ENCODE data around the gene PTPN5.
A peak's percentile ranks its signal among the peaks of the same experiment; 100 is the strongest.

Gene PTPN5

GRCh38 chr11:18770479-18771125 is 21.0 kb downstream of the PTPN5 start:
- H3K79me2 ChIP-seq (ENCODE audit: insufficient read depth, low read length) = no peaks in the 10 kb centered on the region
- TF ChIP-seq CTCF (IDR thresholded peaks at IDR 0.05; ENCODE audit: borderline replicate concordance, extremely low read depth, low read length, poor library complexity, severe bottlenecking) = no peak
- no peak for TF ChIP-seq EZH2 (IDR thresholded peaks at IDR 0.05; ENCODE audit: borderline replicate concordance, low read depth, low read length, severe bottlenecking)
- DNase-seq (no peak), ATAC-seq (ENCODE audit: insufficient read depth, low read depth) (no peak)
- H2AFZ ChIP-seq (ENCODE audit: low read depth, low read length) = no peak overlapping the region
- no peak overlapping the region for H3K9ac ChIP-seq (ENCODE audit: low read depth, low read length)
- peaks cover 5% of the 10 kb centered on the region; the same call in 1 of the 2 replicates for H4K20me1 ChIP-seq (ENCODE audit: insufficient read depth, low read length)
- no peaks in the 10 kb centered on the region for H3K36me3 ChIP-seq (ENCODE audit: insufficient read depth, low read length)
- no peak overlapping the region for H3K4me2 ChIP-seq (ENCODE audit: insufficient read depth, low read length)
- no peaks in the 10 kb centered on the region for H3K27me3 ChIP-seq (ENCODE audit: insufficient read depth, low read length, poor library complexity)
- H3K9me3 ChIP-seq (ENCODE audit: insufficient read depth, low read length, severe bottlenecking) = no peaks in the 10 kb centered on the region
- no peaks in the 10 kb centered on the region for H3K4me1 ChIP-seq (ENCODE audit: insufficient read depth, low read length)
- H3K4me3 ChIP-seq (ENCODE audit: low read depth in 1 of 2, low read length in 2 of 2) = no peak overlapping the region
- H3K27ac ChIP-seq (ENCODE audit: low read length) = no peak overlapping the region

GRCh38 chr11:18769802-18770456 is 21.7 kb downstream of the PTPN5 start:
- H3K4me1 ChIP-seq (ENCODE audit: insufficient read depth, low read length) = no peaks in the 10 kb centered on the region
- no peak for DNase-seq
- 0 out of 3 replicates have a peak, but pooled peaks have one; percentile 19 for ATAC-seq (ENCODE audit: insufficient read depth, low read depth)
- no peaks in the 10 kb centered on the region for H3K36me3 ChIP-seq (ENCODE audit: insufficient read depth, low read length)
- H3K9ac ChIP-seq (ENCODE audit: low read depth, low read length) = no peak overlapping the region
- H3K4me2 ChIP-seq (ENCODE audit: insufficient read depth, low read length) = no peak overlapping the region
- H3K4me3 ChIP-seq (ENCODE audit: low read depth in 1 of 2, low read length in 2 of 2) = no peak overlapping the region
- peaks cover 5% of the 10 kb centered on the region; the same call in 1 of the 2 replicates for H4K20me1 ChIP-seq (ENCODE audit: insufficient read depth, low read length)
- H3K79me2 ChIP-seq (ENCODE audit: insufficient read depth, low read length) = no peaks in the 10 kb centered on the region
- TF ChIP-seq EZH2 (IDR thresholded peaks at IDR 0.05; ENCODE audit: borderline replicate concordance, low read depth, low read length, severe bottlenecking) = no peak
- TF ChIP-seq CTCF (IDR thresholded peaks at IDR 0.05; ENCODE audit: borderline replicate concordance, extremely low read depth, low read length, poor library complexity, severe bottlenecking) = no peak
- H3K9me3 ChIP-seq (ENCODE audit: insufficient read depth, low read length, severe bottlenecking) = no peaks in the 10 kb centered on the region
- H3K27me3 ChIP-seq (ENCODE audit: insufficient read depth, low read length, poor library complexity) = no peaks in the 10 kb centered on the region
- no peak overlapping the region for H2AFZ ChIP-seq (ENCODE audit: low read depth, low read length)
- no peak overlapping the region for H3K27ac ChIP-seq (ENCODE audit: low read length)

GRCh38 chr11:18768978-18769377 is 22.6 kb downstream of the PTPN5 start:
- Histone ChIP-seq H3K79me2 (ENCODE audit: insufficient read depth, low read length) (no peaks in the 10 kb centered on the region), H2AFZ (ENCODE audit: low read depth, low read length) (no peak overlapping the region), H3K4me2 (ENCODE audit: insufficient read depth, low read length) (no peak overlapping the region), H3K9ac (ENCODE audit: low read depth, low read length) (no peak overlapping the region), H3K27ac (ENCODE audit: low read length) (no peak overlapping the region), H3K9me3 (ENCODE audit: insufficient read depth, low read length, severe bottlenecking) (no peaks in the 10 kb centered on the region), H3K36me3 (ENCODE audit: insufficient read depth, low read length) (no peaks in the 10 kb centered on the region), H3K4me3 (ENCODE audit: low read depth in 1 of 2, low read length in 2 of 2) (no peak overlapping the region), H3K4me1 (ENCODE audit: insufficient read depth, low read length) (no peaks in the 10 kb centered on the region), H3K27me3 (ENCODE audit: insufficient read depth, low read length, poor library complexity) (no peaks in the 10 kb centered on the region), H4K20me1 (ENCODE audit: insufficient read depth, low read length) (peaks cover 5% of the 10 kb centered on the region; the same call in 1 of the 2 replicates)
- ATAC-seq (ENCODE audit: insufficient read depth, low read depth) = no peak
- no peak for DNase-seq
- TF ChIP-seq EZH2 (IDR thresholded peaks at IDR 0.05; ENCODE audit: borderline replicate concordance, low read depth, low read length, severe bottlenecking) (no peak), CTCF (IDR thresholded peaks at IDR 0.05; ENCODE audit: borderline replicate concordance, extremely low read depth, low read length, poor library complexity, severe bottlenecking) (no peak)

Measured in DND-41 (cell line).